Astrocyte of the spinal cord (primary cell): ENCODE measurements around the gene STARD13.

Experiments
- DNase-seq: peaks from one replicate; pipeline ENCODE4 v3.0.0; 2011; ENCODE audit warnings: low read depth, low spot score
- H3K4me3 ChIP-seq: 2 replicates; pipeline ENCODE4 v1.5.1; 2011; ENCODE audit warnings: low read depth, mild to moderate bottlenecking, low read length, moderate library complexity
- in situ Hi-C: cut with HindIII; loops from 2 replicates; pipeline ENCODE4 v1.10.0; 2017; ENCODE audit warnings: low sequenced_read_pairs
- TF ChIP-seq, protein P1 (sequence below): IDR thresholded peaks from 2 replicates; pipeline ENCODE4 v1.5.1; 2012; ENCODE audit warnings: low read depth, mild to moderate bottlenecking, low read length, inconsistent platforms

Gene STARD13

DNA sequence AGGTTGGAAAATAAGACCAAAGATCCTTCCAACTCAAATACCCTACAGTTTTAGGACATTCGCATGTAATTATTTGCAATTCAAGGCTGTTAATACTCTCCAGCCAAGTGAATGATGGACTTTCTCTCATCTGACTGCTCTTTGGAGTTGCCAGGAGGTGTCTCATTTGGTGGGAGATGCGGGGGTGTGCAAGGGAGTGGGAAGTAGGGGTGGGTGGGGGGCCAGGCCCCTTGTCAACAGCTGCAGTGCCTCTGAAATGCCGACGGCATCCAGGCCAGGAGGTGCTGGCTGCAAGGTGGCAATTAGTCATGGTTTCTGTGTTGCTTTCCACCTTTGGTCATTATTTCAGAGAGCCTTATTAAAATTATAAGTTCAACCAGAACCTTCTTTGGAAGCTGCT, 147.8 kb downstream of the STARD13 start:
- H3K4me3 ChIP-seq: no peak overlapping the region
- in situ Hi-C loops: no loop called here
- no peak for DNase-seq
- TF ChIP-seq, protein P1, sequence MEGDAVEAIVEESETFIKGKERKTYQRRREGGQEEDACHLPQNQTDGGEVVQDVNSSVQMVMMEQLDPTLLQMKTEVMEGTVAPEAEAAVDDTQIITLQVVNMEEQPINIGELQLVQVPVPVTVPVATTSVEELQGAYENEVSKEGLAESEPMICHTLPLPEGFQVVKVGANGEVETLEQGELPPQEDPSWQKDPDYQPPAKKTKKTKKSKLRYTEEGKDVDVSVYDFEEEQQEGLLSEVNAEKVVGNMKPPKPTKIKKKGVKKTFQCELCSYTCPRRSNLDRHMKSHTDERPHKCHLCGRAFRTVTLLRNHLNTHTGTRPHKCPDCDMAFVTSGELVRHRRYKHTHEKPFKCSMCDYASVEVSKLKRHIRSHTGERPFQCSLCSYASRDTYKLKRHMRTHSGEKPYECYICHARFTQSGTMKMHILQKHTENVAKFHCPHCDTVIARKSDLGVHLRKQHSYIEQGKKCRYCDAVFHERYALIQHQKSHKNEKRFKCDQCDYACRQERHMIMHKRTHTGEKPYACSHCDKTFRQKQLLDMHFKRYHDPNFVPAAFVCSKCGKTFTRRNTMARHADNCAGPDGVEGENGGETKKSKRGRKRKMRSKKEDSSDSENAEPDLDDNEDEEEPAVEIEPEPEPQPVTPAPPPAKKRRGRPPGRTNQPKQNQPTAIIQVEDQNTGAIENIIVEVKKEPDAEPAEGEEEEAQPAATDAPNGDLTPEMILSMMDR: no peak

DNA sequence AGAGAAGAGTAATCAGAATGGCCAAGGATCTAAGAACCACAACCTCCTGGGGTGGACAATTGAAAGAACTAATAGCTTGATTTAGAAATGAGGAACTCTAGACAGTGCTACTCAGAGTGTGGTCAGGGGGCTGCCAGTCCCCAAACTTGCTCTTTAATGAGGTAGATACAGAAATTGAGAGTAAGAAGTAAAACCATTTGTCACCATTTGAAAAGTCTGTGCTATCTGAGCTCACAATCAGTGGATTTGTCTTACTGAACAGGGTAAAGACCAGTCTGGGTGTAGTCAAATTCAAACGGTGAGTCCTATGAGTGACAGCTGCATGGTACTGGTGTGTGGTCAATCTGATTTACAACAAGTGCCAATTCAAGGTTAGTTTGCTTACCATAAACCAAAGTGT, 150.5 kb downstream of the STARD13 start:
- in situ Hi-C loops: no loop called here
- no peak overlapping the region for H3K4me3 ChIP-seq
- DNase-seq: no peak
- TF ChIP-seq, protein P1: no peak

DNA sequence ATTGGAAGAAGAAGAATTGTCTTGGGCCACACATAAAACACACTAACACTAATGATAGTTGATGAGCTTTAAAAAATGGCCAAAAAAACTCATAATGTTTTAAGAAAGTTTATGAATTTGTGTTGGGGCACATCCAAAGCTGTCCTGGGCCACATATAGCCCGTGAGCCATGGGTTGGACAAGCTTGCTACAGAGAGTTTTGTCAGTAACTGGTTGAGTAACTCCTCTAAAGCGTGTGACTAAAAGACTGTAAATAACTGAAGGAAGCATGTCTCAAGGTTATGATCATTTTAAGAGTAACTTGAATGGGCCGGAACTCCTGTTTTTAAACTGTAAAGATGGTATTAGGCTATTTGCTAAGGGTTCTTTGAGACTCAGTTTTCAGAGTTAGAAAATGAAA, 151.3 kb downstream of the STARD13 start:
- H3K4me3 ChIP-seq: no peak overlapping the region
- no peak for DNase-seq
- TF ChIP-seq, protein P1: no peak
- in situ Hi-C loops: no loop called here

DNA sequence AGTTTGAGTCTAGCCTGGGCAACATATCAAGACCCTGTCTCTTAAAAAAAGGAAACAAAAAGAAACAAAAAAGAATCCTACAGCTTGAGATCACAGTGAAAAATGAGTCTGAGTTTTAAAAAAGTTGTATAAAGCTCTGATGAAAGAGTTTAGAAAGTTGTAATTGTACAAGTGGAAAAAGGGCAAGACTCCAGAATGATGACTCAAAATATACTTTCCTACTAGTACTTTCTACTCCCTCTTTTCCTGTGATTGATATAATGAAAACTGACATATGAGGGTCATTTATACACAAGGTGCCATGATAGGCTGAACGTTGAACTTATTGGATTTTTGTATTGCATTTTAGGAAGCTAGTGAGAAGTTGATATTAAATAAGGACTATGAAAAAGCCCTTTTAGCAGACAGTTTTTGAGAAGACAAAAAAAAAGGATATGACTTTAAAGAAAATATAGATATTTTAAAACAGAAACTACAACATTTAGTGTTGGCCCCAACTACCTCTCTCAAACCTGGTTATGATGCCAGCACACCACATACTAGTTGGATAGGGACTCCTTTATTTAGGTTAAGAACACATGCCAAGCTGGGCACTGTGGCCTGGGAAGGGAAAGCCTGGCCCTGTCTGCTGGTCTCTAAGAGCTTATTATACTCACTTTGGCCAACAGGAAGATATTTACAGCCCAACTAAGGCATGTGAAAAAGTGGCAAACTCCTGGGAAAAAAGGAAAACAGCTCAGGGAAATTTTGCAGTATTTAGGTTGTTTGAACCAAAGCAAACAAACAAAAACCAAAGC, 152.7 kb downstream of the STARD13 start:
- in situ Hi-C loops: no loop called here
- TF ChIP-seq, protein P1: no peak
- no peak overlapping the region for H3K4me3 ChIP-seq
- DNase-seq: peak; percentile 74

DNA sequence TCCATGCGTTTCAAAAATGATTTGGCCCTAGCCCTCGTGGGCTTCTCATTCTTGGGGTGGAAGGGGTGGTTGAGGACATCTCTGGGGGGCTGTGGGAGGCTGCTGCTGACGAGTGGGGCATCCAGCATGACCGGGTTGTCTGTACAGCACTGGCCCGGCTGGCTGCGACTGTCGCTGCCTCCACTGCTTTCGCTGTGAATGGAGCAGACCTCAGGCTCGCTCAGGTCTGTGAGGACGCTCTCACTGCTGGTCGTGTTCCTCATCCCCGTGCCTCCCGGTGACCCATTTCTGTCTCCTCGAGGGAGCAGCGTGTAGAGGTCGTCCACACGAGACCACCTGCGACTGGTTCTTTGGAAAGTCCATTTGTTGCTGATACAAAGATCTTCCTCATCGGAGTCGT, 155.7 kb downstream of the STARD13 start:
- TF ChIP-seq, protein P1: no peak
- DNase-seq: no peak
- in situ Hi-C loops: no loop called here
- H3K4me3 ChIP-seq: no peak overlapping the region

DNA sequence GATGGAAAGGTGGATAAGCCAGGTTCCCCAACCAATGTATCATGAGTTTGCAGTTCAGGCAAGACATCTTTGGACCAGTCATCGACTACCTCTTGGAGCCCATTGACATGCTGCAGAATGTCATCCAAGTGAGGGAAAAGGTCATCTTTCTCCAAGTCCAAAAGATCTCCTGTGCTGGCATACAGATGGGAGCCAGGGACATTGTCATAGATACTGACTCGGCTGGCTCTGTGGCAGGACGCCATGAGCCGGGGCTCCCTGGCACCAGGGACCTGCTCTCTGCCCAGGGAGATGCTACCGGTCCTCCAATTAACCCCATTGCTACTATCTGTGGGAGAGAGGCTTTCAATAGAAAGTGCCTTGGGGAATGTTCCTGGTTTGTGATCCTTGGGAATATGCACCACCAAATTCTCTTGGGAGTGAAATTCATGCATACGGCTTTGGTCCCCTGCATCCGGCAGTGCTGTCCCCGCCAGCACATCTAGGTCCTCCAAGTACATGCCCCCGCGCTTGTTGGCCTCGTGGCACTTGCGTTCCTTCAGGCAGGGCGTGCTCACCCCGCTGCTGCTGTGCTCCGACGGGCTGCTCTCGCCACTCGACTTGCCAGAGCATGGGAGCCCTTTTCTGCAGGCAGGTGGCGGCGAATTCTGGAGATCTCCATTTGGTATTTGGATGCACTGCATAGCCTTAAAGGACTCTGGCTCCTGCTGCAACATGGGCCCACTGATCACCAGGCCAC, 156.3 kb downstream of the STARD13 start:
- in situ Hi-C loops: no loop called here
- DNase-seq: no peak
- TF ChIP-seq, protein P1: no peak
- H3K4me3 ChIP-seq: no peak overlapping the region
